Amniotic stem cell (primary cell): ENCODE data around the gene BTRC.
"Not testable (repeated sequence)": the region's sequence is repeated elsewhere in the genome, so short reads cannot be mapped to it uniquely, and the experiment has no call there.

ENCODE experiments used
- DNase-seq: peaks from one replicate; lab custom pipeline; 2025; lab: John Stamatoyannopoulos, UW

Gene BTRC

GRCh38 chr10:101386659-101387259 lies 32.8 kb downstream of the BTRC start:
- DNase-seq, result no peak

DNA sequence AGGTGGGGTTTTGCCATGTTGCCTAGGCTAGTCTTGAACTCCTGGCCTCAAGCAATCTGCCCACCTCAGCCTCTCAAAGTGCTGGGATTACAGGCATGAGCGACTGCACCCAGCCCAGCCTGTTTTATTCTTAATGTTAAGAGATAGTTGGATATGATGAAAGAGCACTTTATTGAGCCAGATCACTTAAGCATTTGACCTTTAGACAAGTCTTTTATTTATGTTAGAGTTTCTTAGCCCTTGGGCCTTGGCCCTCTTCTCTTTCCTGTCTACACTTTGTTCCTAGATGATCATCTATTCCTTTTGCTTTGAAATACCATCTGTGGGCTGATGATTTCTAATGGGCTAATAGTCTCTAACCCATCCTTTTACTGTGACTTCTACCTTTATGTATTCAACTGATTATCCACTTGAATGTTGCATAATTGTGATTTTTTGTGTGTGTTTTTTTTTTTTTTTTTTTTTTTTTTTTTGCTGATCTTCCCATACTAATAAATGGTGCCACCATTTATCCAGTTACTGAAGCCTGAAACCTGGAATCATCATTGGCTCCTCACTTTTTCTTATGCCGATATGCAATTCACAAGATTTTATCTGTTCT lies 34.8 kb downstream of the BTRC start:
- no peak for DNase-seq

GRCh38 chr10:101389532-101389931 lies 35.6 kb downstream of the BTRC start:
- DNase-seq, result not testable (repeated sequence)

GRCh38 chr10:101389986-101390531 lies 36.1 kb downstream of the BTRC start:
- no peak for DNase-seq

DNA sequence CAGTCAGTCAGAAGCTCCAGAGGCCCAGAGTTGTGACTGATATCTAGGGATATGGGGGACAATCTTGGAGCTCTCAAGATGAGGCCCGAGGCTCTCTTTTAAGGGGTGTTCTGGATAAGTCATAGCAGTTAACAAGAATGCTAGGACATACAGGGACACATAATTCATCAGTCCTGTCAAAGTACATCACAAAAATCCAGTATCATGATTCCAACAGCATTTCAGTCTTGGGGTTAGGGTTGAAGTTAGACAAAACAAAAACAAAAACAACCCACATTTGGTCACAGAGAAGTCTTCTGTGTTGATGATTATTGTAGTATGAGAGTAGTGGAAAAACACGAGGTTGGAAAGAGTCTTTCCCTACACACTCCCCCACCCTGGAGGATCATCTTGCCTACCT lies 39.4 kb downstream of the BTRC start:
- no peak for DNase-seq

DNA sequence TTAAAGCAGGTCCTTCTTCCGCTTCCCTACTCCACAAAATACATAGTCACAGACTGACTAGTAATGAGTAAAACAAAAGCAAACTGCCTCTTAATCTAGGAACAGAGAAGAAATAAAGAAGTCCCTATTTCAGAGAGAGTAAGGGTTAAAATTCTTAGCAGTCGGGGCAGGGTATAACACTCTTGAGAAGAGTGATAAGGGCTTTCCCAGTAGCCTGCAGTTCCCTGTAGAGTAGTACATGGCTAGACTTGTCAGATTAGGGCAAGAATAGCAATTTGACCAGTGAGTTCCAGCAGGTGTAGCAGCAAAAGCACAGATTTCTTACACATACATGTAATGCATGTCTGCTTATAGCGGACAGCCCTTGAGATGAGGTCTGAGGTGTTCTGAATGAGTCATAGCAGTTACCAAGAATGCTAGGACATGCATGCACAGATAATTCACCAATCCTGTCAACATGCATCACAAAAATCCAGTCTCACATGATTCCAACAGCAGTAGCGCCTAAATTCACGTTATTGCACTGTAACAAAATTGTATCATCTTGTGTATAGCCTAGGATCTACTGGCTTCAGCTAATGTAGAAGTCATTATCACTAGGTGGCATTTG lies 40.7 kb downstream of the BTRC start:
- DNase-seq, result no peak

- peak; percentile 25 for DNase-seq
These were observed 43.2 kb downstream of the BTRC start for GRCh38 chr10:101397140-101397539.

DNA sequence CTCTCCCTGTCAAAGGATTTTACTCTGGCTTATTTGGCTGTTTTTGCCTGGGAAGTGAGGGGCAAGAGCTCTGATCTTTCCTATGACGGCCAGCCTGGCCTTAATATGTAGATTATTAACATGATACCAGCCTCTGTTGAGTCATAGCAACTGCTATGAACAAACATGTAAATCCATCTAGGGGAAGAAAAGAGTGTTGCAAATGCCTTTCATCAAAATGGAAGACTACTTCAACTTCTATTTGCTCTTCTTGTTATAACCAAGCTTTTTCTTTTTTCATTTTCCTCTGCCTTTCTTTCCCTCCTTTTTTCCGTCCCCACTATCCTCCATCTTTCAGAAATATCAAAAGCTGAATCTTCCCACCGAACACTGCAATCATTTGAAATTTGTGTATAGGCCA lies 46.6 kb downstream of the BTRC start:
- DNase-seq, result no peak

DNA sequence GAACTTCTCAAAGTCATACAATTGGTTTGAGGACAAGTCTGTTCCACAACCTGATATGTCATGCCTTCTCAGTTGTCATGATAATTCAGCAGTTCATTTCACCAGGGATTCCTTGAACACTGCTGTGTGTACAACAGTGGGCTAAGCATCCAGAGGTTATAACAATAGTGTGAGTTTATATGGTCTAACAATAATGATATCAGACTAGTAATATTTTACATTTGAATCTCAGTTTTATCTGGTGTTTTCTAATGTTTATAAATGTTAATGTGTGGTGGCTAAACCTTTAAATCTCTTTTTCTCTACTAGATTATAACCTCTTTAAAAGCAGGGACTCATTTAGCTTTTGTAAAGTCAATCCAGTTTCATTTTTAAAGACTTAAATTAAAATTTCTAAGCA lies 48.7 kb downstream of the BTRC start:
- no peak for DNase-seq

- DNase-seq, result no peak
These were observed 49.2 kb downstream of the BTRC start for GRCh38 chr10:101403161-101403560.

DNA sequence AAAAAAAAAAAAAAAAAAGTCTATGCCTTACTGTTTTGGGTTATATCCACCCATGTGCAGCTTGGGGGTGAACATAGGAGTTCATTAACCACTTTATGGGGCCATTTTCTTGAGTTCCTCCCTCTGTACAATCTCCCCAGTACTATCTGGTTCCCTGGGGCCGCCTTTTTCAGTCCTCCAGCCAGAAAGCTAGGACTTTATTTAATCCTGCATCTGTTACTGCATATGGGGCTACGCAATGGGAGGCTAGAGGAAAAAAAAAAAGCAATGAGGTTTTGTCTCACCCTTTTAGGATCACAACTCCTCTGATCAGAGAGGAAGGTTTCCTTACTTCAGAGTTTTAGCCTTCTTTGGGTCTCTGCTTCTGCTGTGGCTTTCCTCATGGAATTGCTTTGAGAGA lies 51.0 kb downstream of the BTRC start:
- DNase-seq, result no peak

- no peak for DNase-seq
These were observed 57.6 kb downstream of the BTRC start for GRCh38 chr10:101411598-101411997.

- DNase-seq, result no peak
These were observed 60.1 kb downstream of the BTRC start for GRCh38 chr10:101414034-101414433.

GRCh38 chr10:101415884-101416283 lies 61.9 kb downstream of the BTRC start:
- no peak for DNase-seq

DNA sequence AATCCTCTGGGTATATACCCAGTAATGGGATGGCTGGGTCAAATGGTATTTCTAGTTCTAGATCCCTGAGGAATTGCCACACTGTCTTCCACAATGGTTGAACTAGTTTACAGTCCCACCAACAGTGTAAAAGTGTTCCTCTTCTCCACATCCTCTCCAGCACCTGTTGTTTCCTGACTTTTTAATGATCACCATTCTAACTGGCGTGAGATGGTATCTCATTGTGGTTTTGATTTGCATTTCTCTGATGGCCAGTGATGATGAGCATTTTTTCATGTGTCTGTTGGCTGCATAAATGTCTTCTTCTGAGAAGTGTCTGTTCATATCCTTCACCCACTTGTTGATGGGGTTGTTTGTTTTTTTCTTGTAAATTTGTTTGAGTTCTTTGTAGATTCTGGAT lies 68.0 kb downstream of the BTRC start:
- not testable (repeated sequence) for DNase-seq

GRCh38 chr10:101425535-101425934 lies 71.6 kb downstream of the BTRC start:
- no peak for DNase-seq

DNA sequence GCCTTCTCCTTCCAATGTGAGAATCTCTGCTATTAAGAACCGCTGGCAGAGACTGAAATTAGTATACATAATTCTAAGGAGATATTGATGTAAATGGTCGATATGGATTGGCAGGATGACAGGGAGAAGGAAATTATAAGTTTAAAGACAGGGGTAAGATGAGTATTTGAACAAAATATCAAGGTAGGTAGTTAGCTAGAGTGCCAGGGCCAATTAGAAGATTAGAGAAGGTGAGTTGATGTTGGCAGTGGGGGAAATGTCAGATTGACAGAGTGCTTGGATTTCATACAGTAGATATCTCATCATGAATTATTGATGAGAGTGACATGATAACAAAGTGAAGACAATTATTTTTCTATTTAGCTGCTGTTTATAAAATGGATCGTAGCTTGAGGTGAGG lies 74.1 kb downstream of the BTRC start:
- no peak for DNase-seq

- no peak for DNase-seq
These were observed 75.5 kb downstream of the BTRC start for GRCh38 chr10:101429423-101429822.

DNA sequence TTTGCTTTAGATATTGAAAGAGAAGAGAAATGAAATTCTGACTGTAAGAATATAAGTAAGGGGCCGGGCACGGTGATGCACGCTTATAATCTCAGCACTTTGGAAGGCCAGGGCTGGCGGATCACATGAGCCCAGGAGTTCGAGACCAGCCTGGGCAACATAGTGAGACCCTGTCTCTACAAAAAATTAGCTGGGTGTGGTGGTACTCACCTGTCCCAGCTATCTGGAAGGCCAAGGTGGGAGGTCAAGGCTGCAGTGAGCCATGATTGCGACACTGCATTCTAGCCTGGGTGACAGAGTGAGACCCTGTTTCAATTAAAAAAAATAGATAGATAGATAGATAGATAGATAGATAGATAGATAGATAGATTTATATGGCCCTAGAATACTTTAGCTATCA lies 82.3 kb downstream of the BTRC start:
- no peak for DNase-seq

- DNase-seq, result no peak
These were observed 85.0 kb downstream of the BTRC start for GRCh38 chr10:101438881-101439391.

GRCh38 chr10:101441541-101442455 lies 87.8 kb downstream of the BTRC start:
- peak; percentile 2 for DNase-seq

DNA sequence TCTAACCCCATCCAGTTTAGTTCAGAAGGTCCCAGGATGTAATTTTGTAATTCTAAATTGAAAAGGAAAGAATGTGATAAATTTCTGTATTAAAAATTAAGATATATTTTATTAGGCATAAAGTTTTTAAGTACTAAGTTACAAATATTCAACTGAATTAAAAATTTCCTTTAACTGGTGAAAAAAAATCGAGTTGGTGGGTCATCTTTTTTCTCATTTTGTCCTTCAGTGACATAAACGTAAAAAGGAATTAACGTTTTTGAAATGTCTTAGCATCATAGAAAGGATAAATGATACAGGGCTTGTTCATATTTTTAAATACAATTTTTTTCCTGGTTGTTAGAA lies 88.5 kb downstream of the BTRC start:
- no peak for DNase-seq
